NCI-H1105 treated with DMSO at 0.1 percent for 48 hours (cell line): ENCODE measurements around the gene ZNF396.
A peak's percentile ranks its signal among the peaks of the same experiment; 100 is the strongest.

ENCODE experiments used
- DNase-seq: peaks from one replicate; lab custom pipeline; 2025; lab: John Stamatoyannopoulos, UW

ZNF396 gene

DNA sequence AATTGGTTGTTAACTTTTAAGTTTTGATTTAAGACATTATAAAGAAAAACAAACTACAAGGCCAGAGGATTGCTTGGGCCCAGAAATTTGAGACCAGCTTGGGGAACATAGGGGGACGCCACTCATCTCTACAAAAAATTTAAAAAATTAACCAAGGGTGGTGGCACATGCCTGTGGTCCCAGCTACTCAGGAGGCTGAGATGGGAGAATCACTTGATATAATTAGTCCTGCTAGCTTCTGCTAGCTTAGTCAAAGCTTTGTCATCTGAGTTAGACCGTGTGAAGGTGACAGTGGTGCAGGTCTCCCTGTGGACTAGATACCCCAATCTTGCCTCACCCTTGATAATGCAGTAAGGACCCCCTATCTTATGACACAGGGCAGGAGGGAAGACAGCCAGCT lies 6.0 kb upstream of the ZNF396 start:
- DNase-seq = no peak

DNA sequence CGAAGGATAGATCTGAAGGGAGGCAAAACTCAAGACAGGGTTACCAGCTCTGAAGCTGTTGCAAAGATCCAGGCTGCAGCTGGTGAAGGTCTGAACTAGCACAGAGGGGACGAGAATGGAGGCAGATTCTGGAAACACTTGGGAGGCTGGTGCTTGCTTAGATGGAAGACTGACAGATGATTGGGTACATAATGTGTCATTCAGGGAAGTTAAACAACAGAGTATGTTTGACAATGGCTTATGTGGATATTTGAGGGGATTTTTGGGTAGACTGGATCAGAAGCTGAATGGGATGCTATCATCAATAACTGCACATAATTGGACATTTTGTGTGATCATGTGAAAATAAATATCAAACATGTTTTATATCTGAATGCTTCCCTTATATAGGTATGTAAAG lies 2.3 kb upstream of the ZNF396 start:
- DNase-seq = no peak

DNA sequence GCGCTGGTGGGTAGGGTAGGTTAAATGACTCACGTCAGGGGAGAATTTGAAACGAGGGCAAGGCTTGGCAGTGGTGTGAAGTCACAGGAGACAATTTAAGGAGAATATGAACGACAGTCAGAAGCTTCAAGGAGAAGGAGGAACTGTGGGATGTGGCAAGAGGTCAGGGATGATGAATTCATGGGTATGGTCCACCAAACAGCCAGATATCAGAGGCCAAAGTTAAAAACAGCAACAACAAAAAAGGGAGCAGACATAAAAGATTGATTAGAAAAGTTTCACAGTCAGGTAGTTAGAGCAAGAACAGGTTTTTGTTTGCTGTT lies 1.4 kb upstream of the ZNF396 start:
- no peak for DNase-seq

DNA sequence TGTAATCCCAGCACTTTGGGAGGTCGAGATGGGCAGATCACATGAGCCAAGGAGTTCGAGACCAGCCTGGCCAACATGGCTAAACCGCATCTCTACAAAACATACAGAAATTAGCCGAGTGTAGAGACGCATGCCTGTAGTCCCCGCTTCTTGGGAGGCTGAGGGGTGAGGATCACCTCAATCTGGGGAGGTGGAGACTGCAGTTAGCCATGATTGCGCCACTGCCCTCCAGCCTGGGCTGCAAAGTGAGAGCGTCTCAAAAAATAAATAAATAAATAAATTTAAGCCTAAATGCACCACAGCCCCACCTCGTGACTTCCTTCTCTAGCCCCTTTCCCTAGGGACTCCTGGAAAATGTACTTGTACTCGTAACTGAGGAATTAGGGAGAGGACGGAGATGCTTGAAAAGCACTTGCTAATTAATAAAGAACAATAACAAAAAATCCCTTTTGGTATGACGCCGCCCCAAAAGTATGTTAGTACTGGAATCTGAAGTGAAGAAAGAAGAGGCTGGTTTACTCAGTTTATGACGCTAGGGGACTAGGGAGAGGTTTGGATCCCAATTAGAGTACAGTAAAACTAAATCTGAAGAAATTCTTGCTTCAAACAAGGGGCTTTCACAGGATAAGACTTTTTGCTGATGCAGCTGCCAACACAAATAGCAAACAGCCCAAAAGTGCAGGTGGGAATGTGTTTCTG lies 887 bp upstream of the ZNF396 start:
- DNase-seq = no peak

DNA sequence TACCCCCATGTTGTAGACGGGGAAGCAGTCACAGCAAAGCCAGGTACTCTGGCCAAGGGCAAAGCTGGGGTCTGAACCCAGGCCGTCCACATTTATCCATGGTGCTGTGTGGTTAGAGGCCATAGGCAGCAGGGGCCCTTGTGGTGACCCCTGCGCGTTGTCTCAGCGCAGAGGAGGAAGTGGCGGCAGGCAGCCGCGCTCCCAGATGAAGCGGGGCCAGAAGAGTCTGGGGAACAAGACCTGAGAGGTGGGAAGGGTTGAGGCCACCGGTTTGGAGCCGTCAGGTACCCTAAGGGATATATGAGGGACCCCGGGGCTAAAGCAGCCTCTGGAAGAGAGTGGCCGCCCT lies 770 bp downstream of the ZNF396 start:
- DNase-seq = peak; percentile 23

DNA sequence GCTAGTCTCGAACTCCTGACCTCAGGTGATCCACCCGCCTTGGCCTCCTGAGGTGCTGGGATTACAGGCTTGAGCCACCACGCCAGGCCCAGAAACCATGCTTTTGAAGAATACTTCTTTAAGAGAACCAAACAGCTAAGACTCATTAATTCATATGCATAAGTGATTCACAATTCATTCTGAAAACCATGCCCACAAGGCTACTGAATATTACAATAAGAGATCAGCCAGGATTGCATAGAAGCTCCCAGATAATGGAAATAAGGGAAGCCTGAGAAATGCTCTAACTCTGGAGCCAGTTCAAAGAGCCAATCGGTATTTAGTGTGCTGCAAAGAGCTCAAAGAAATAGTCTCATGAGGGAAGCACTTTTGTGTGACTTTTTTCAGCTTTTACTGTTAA lies 2.4 kb downstream of the ZNF396 start:
- DNase-seq = no peak

DNA sequence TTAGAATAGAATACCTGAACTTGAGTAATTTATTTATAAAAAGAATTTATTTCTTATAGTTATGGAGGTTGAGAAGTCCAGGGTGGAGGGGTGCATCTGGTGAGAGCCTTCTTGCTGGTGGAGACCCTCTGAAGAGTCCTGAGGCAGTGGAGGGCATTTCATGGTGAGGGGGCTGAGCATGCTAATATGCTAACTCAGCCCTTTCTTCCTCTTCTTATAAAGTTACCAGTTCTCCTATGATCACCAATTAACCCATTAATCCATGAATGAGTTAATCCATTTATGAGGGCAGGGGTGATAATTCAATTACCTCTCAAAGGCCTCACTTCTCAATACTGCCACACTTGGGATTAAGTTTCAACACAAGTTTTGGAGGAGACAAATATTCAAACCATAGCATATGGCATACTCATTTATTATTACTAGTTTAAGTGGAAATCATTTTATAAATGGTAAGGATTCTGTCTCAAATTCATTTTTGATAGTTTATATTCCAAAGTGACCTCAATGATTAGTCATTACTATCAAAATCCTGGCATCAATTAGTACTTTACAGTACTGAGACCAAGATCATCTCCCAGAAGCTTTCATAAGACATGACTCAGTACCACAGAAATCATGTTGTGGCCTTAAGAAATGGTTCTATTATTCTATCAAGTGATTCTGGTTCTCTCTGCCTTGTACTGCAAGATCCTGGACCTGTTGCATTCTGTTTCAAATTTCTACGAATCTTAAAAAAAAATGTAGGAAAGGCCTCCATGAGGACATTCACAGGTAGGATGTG lies 5.5 kb downstream of the ZNF396 start:
- no peak for DNase-seq

DNA sequence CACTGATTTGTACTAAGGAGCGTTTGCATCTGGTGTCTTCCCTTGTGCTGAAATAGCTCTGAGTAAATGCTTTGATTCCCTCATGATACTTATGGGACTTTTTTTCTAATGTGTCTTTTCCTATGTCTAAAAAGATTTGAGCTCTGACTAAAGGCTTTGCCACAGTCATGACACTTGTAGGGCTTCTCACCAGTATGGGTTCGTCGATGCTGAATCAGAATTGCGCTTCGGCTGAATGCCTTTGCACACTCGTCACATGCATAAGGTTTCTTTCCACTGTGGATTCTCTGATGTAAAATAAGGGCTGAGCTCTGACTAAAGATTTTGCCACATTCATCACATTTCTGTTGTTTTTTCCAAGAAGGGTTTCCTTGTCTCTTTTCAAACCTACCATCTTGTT lies 8.0 kb downstream of the ZNF396 start:
- DNase-seq = no peak

DNA sequence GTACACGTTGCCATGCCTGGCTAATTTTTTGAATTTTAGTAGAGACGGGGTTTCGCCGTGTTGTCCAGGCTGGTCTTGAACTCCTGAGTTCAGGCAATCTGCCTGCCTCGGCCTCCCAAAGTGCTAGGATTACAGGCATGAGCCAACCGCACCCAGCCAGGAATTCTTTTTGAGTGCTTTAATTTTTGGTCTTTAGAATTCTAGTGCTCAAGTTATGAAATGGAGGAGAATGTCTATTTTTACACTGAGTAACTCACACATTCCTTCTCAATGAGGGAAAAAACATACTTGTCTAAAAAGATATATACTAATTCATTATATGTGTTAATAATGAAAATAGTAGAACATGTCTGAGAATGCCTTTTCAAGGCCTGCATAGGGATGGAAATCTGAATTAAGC lies 8.5 kb downstream of the ZNF396 start:
- DNase-seq = no peak

DNA sequence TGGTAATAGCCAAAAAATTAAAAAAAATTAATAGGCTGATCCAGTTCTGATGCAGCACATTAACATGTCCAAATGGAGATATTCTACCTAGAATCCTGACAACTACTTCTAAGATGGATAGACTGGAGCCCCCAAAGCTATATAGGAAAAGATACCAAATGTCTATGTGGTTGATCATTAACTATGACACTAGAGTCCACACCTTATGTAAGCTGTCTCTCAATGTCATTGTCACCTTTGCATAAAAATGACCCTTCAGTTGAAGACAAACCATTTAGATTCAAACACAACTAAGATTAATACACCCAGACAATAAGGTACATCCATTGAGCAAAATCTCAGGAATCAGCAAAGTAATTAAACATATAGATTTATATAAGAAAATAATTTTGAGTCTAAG lies 14.6 kb downstream of the ZNF396 start:
- no peak for DNase-seq

DNA sequence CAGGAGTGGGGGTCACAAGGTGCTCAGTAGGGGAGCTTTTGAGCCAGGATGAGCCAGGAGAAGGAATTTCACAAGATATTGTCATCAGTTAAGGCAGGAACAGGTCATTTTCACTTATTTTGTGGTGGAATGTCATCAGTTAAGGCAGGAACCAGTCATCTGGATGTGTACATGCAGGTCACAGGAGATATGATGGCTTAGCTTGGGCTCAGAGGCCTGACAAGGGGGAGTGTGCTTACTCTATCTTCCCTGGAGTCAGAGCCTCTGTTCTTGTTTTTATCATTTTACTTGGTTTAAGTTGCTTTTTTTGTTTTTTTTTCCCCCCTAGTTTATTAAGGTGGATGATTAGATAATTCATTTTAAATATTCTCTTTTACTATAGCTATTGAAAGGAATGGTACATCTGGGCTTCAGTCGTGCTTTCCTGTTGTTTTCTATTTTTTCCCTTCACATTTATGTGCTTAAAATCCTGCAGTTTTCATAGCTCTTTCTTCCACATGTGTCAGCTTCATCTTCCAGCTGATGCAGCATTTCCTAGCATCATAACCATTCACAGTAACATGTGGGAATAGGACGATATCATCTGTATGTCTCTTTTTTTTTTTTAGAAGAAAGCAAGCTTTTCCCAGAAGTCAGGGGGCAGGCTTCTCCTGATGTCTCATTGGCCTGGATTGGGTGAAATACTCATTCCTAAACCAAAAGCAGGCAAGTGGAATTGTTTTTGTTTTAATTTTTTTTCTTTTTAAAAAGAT lies 15.4 kb downstream of the ZNF396 start:
- no peak for DNase-seq

DNA sequence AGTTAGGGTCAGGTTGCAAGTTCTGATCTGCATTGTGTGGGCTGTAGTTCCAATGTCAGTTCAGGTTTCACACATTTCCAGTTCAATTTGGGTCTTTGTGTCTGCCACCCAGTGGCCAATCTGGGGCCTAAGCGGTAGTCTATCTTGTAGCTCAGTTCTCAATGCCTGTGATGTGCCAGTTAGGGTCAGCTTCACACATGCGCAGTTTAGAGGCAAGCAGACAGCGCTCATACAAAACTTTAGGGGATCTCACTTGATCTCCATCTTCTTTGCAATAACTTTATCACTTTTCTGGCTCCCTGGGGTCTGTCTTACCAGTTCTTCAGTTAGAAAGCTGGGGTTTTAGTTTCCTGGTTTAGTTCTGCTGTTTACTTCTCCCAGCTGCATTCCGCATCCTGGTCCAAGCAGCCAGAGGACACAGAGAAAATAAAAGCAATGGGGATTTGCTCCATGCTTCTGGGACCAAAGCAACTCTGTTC lies 22.0 kb downstream of the ZNF396 start:
- DNase-seq = peak; percentile 31

DNA sequence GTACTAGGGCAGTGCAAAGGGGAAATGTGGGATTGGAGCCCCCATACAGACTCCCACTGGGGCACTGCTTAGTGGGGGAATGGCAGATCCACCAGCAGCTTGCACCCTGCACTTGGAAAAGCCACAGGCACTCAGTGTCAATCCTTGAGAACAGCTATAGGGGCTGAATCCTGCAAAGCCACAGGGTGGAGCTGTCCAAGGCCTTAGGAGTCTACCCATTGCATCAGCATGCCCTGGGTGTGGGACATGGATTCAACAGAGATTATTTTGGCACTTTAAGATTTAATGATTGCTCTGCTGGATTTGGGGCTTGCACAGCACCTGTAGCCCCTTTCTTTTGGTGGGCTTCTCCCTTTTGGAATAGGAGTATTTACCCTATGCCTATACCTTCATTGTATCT lies 24.4 kb downstream of the ZNF396 start:
- no peak for DNase-seq

DNA sequence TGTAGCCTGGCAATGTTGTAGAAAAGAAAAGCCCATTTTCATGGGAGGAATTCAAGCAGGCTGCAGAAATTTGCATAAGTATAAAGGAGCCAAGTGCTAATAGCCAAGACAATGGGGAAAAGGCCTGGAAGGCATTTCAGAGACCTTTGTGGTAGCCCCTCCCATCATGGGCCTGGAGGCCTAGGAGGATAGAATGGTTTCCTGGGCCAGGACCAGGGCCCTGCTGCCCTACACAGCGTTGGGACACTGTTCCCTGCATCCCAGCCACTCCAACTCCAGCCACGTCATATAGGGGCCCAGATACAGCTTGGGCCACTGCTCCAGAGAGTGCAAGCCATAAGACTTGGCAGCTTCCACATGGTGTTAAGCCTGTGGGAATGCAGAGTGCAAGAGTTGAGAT lies 24.9 kb downstream of the ZNF396 start:
- no peak for DNase-seq

DNA sequence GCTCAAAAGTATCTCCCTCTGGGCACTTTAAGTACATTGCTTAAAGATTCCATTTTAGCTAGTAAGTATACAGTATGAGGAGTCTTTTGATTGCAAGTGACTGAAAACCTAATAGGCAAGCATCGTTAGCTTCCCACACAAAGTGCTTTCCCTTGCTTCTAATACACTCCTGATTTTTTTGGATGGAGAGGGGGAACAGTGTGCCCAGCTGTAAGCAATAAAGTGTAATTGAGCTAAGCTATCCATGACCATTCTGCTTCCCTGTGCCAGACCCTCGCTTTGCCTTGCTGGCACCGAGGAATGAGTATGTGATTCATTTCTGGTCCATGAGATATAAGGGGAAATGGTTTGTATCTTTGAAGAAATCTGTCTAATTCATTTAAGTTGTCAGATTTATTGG lies 29.1 kb downstream of the ZNF396 start:
- DNase-seq = no peak

DNA sequence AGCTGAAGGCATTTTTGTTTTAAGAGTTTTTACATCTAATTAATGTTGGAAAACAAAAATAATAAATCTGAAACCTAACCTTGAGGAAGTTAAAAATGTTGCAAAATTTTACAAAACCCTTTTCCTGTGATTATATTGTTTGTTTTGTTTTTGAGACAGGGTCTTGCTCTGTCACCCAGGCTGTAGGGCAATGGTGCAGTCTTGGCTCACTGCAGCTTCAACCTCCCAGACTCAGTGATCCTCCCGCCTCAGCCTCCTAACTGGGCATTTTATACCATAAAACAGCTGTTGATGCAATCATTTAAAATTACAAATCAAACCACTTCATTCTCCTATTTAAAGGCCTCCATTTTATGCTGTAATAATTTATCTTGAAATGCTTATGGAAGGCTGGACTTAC lies 31.2 kb downstream of the ZNF396 start:
- DNase-seq = no peak

DNA sequence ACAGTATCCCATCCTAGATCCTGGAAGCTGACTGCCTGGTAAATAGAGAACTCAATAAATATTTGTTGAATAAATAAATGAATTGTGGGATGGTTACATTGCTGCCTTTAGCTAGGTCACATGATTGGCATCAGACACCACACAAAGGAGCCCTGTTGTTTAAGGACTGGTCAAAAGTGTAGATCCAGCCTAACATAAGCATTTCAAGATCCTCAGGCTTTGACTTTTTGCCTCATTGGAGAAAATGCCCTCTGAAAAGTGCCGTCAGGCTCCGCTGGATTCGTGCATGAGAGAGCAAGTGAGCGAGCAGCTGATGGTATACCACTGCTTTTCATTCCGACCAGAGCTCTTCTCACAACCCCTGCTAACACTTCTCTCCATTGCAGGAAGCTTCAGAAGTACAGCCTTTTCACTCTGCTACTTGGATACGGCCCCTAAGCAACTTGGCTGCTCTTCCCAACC lies 31.6 kb downstream of the ZNF396 start:
- DNase-seq = no peak

DNA sequence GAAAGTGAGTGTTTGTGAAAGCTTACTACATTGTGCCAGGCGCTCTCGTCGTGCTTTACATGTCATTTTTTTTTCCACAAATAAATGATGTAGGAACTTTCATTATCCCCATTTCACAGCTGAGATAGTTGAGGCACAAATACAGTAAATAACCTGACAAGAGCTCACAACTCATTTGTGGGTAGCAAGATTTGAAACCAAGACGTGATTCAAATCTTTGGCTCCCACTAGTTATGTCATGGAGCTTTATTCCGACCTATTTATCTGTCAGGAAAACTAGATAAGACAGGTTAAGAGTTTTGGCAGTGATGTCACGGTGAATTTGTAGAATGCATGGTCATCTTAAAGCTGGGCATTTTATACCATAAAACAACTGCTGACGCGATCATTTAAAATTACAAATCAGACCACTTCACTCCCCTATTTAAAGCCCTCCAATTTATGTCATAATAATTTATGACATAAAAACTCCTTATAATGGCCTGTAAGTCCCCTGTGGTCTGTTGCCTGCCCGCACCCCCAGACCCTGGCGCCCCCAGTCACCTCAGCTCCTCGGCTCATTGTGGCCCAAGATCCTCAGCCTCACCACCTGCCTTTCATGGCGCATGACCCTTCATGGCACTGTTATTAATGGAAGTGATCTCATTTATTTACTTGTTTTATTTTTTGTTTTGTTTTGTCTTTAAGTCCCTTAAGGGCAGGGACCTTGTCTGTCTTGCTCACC lies 32.2 kb downstream of the ZNF396 start:
- DNase-seq = no peak

DNA sequence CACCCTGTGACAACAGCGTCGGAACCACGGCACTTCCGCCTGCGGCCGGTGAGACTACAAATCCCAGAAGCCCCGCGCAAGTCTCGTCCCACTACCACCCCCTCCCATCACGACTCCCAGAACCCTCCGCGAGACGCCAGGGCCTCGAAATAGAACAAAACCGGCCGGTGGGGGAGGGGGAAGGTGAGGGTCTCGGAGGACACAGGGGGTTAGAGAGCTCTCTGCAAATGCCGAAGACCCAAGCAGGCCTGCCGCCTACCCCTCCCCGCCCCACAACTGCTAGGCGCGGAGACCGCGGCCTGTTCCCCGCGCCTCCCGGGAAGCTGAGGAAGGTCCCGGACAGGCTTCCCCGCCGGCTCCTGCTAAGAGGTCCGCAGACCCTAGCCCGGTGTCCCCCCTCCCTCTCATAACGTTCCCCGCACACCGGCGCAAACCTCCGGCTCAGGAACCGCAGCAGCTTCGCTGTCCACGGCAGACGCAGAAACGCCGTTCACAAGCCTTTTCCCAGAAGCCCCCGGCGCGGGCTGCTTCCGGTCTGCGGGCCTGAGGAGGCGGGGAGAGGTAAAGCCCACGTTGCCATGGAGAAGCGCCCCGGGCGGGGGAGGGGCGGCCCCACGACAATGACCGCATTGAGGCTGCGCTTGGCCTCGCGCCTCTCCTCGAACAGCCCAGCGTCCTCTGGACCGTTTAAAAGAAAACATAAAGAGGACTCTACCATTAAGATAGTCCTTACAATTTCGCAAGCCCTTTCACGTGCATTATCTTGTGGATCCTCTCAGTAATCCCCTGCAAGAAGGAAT lies 33.0 kb downstream of the ZNF396 start, which contains the start of gene ZNF24:
Gene ZNF24 (minus strand): TSS at position 485 of the 800 bp plus-strand sequence. CDS start 3,770 bp downstream, outside the sequence.
- peak; percentile 94 for DNase-seq

DNA sequence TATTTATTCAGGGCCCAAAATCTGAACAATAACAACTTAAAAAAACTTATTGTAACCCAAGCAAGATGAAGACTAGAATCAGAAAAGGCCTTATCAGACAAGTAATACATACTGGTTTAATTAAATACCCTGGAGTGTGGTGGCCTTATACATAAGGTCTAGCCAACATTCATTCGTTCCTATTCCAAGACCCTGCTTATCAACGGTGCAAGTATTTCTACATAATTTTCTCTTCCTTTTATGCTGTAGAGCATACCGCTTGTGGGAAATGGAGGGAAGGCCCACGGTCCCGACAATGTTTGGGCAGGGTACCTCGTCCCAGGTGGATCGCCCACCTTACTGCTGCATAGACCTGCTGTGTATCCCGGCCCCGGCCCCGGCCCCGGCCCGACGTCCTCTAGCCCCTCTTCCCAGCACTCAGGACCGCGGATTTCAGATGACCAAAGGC lies 33.6 kb downstream of the ZNF396 start:
- DNase-seq = no peak

DNA sequence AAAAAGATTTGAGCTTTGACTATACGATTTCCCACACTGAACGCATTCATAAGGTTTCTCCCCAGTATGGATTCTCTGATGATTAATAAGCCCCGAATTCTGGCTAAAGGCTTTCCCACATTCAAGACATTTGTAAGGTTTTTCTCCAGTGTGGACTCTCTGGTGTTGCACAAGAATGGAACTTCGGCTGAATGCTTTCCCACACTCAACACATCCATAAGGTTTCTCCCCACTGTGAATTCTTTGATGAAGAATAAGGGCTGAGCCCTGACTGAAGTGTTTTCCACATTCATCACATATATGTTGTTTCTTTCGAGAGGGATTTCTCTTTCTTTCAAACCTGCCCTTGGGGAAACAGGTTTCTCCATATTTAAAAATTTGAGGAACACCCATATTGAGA lies 39.9 kb downstream of the ZNF396 start:
- DNase-seq = no peak
